ENCODE results near the gene NKX6-2.

NKX6-2 gene

GRCh38 chr10:132748135-132748534, 37.8 kb downstream of the NKX6-2 start:
- no peak overlapping the region for H2BK120ac ChIP-seq (ENCODE audit: low read depth, low read length)
- H3K36me3 ChIP-seq (ENCODE audit: control insufficient read depth in 1 of 2, insufficient read depth in 2 of 2, low read depth in 1 of 2, low read length in 2 of 2) = peaks cover 16 to 37% of the 10 kb centered on the region in 2 experiments
- H2BK15ac ChIP-seq (ENCODE audit: low read depth, poor library complexity, severe bottlenecking) = no peak overlapping the region
- no peak overlapping the region for H3K27ac ChIP-seq (ENCODE audit: low read length, poor library complexity, severe bottlenecking)
- H2AFZ ChIP-seq (ENCODE audit: low read depth, low read length) = no peak overlapping the region
- no peak overlapping the region for H3K9ac ChIP-seq (ENCODE audit: low read length)
- peaks cover 5% of the 10 kb centered on the region for H3K79me1 ChIP-seq (replicated peaks; ENCODE audit: low read length, poor library complexity, severe bottlenecking)
- no peak overlapping the region for H3K14ac ChIP-seq (ENCODE audit: low read length in 2 of 2)
- no peaks in the 10 kb centered on the region for H3K9me3 ChIP-seq (ENCODE audit: control insufficient read depth, low read length)
- no peak overlapping the region for H2BK12ac ChIP-seq (ENCODE audit: low read length in 2 of 2)
- no peak overlapping the region for H3K4ac ChIP-seq (ENCODE audit: low read depth in 1 of 2, low read length in 2 of 2)
- no peak overlapping the region for H2AK5ac ChIP-seq (ENCODE audit: low read length, severe bottlenecking)
- no peaks in the 10 kb centered on the region for H3K27me3 ChIP-seq (ENCODE audit: control insufficient read depth in 1 of 2, insufficient read depth in 1 of 2, low read length in 2 of 2)
- peaks cover 27% of the 10 kb centered on the region for H3K4me1 ChIP-seq (ENCODE audit: control insufficient read depth, insufficient read depth, low read depth, low read length)
- no peak overlapping the region for H3K4me2 ChIP-seq (ENCODE audit: low read length, poor library complexity, severe bottlenecking)
- 88% methylated on average over 10 of the region's 15 CpGs for WGBS
- no peak overlapping the region for H4K8ac ChIP-seq (ENCODE audit: low read length)
- no peak for DNase-seq
- no peak overlapping the region for H3K18ac ChIP-seq (ENCODE audit: low read depth in 1 of 2, low read length in 2 of 2)
- no peak overlapping the region for H4K91ac ChIP-seq (ENCODE audit: low read length)
- H3K23ac ChIP-seq (ENCODE audit: low read length in 2 of 2) = no peak overlapping the region
- H2BK5ac ChIP-seq (ENCODE audit: low read depth, low read length, poor library complexity, severe bottlenecking) = no peak overlapping the region
- H3K4me3 ChIP-seq (ENCODE audit: insufficient read depth in 1 of 2, low read depth in 1 of 2, low read length in 2 of 2) = no peak overlapping the region

- Histone ChIP-seq H2BK15ac (ENCODE audit: low read depth, poor library complexity, severe bottlenecking) (no peak overlapping the region), H3K4me3 (ENCODE audit: insufficient read depth in 1 of 2, low read depth in 1 of 2, low read length in 2 of 2) (no peak overlapping the region), H3K23ac (ENCODE audit: low read length in 2 of 2) (no peak overlapping the region), H2BK12ac (ENCODE audit: low read length in 2 of 2) (no peak overlapping the region), H3K4ac (ENCODE audit: low read depth in 1 of 2, low read length in 2 of 2) (no peak overlapping the region), H3K9ac (ENCODE audit: low read length) (no peak overlapping the region), H3K4me2 (ENCODE audit: low read length, poor library complexity, severe bottlenecking) (no peak overlapping the region), H3K14ac (ENCODE audit: low read length in 2 of 2) (no peak overlapping the region), H3K27me3 (ENCODE audit: control insufficient read depth in 1 of 2, insufficient read depth in 1 of 2, low read length in 2 of 2) (peaks cover 0 to 3% of the 10 kb centered on the region in 2 experiments), H2BK5ac (ENCODE audit: low read depth, low read length, poor library complexity, severe bottlenecking) (no peak overlapping the region), H4K8ac (ENCODE audit: low read length) (no peak overlapping the region), H3K4me1 (ENCODE audit: control insufficient read depth, insufficient read depth, low read depth, low read length) (peaks cover 33% of the 10 kb centered on the region), H2AK5ac (ENCODE audit: low read length, severe bottlenecking) (no peak overlapping the region), H3K18ac (ENCODE audit: low read depth in 1 of 2, low read length in 2 of 2) (no peak overlapping the region), H3K36me3 (ENCODE audit: control insufficient read depth in 1 of 2, insufficient read depth in 2 of 2, low read depth in 1 of 2, low read length in 2 of 2) (peaks cover 16 to 37% of the 10 kb centered on the region in 2 experiments), H2AFZ (ENCODE audit: low read depth, low read length) (no peak overlapping the region), H4K91ac (ENCODE audit: low read length) (no peak overlapping the region), H3K9me3 (ENCODE audit: control insufficient read depth, low read length) (no peaks in the 10 kb centered on the region), H2BK120ac (ENCODE audit: low read depth, low read length) (no peak overlapping the region), H3K79me1 (replicated peaks; ENCODE audit: low read length, poor library complexity, severe bottlenecking) (peaks cover 5% of the 10 kb centered on the region), H3K27ac (ENCODE audit: low read length, poor library complexity, severe bottlenecking) (no peak overlapping the region)
- DNase-seq = no peak
- 75% methylated on average over 29 of the region's 29 CpGs for WGBS
Measured at GRCh38 chr10:132746801-132747625, 38.9 kb downstream of the NKX6-2 start.

GRCh38 chr10:132746386-132746785, 39.6 kb downstream of the NKX6-2 start:
- Histone ChIP-seq H3K4me3 (ENCODE audit: insufficient read depth in 1 of 2, low read depth in 1 of 2, low read length in 2 of 2) (no peak overlapping the region), H2BK5ac (ENCODE audit: low read depth, low read length, poor library complexity, severe bottlenecking) (no peak overlapping the region), H2AK5ac (ENCODE audit: low read length, severe bottlenecking) (no peak overlapping the region), H3K36me3 (ENCODE audit: control insufficient read depth in 1 of 2, insufficient read depth in 2 of 2, low read depth in 1 of 2, low read length in 2 of 2) (peaks cover 16 to 42% of the 10 kb centered on the region in 2 experiments), H2AFZ (ENCODE audit: low read depth, low read length) (no peak overlapping the region), H3K79me1 (replicated peaks; ENCODE audit: low read length, poor library complexity, severe bottlenecking) (peaks cover 7% of the 10 kb centered on the region), H2BK15ac (ENCODE audit: low read depth, poor library complexity, severe bottlenecking) (no peak overlapping the region), H3K4me2 (ENCODE audit: low read length, poor library complexity, severe bottlenecking) (no peak overlapping the region), H3K18ac (ENCODE audit: low read depth in 1 of 2, low read length in 2 of 2) (no peak overlapping the region), H3K27me3 (ENCODE audit: control insufficient read depth in 1 of 2, insufficient read depth in 1 of 2, low read length in 2 of 2) (peaks cover 0 to 4% of the 10 kb centered on the region in 2 experiments), H2BK120ac (ENCODE audit: low read depth, low read length) (no peak overlapping the region), H3K9ac (ENCODE audit: low read length) (no peak overlapping the region), H3K14ac (ENCODE audit: low read length in 2 of 2) (no peak overlapping the region), H4K8ac (ENCODE audit: low read length) (no peak overlapping the region), H3K4ac (ENCODE audit: low read depth in 1 of 2, low read length in 2 of 2) (no peak overlapping the region), H3K4me1 (ENCODE audit: control insufficient read depth, insufficient read depth, low read depth, low read length) (peaks cover 34% of the 10 kb centered on the region), H3K27ac (ENCODE audit: low read length, poor library complexity, severe bottlenecking) (no peak overlapping the region), H3K23ac (ENCODE audit: low read length in 2 of 2) (no peak overlapping the region), H2BK12ac (ENCODE audit: low read length in 2 of 2) (no peak overlapping the region), H3K9me3 (ENCODE audit: control insufficient read depth, low read length) (no peaks in the 10 kb centered on the region), H4K91ac (ENCODE audit: low read length) (no peak overlapping the region)
- 92% methylated on average over 12 of the region's 14 CpGs for WGBS
- DNase-seq = no peak

- Histone ChIP-seq H2AK5ac (ENCODE audit: low read length, severe bottlenecking) (no peak overlapping the region), H4K8ac (ENCODE audit: low read length) (no peak overlapping the region), H3K4me3 (ENCODE audit: insufficient read depth in 1 of 2, low read depth in 1 of 2, low read length in 2 of 2) (no peak overlapping the region), H3K18ac (ENCODE audit: low read depth in 1 of 2, low read length in 2 of 2) (no peak overlapping the region), H3K4me1 (ENCODE audit: control insufficient read depth, insufficient read depth, low read depth, low read length) (peaks cover 34% of the 10 kb centered on the region), H2BK5ac (ENCODE audit: low read depth, low read length, poor library complexity, severe bottlenecking) (no peak overlapping the region), H3K9ac (ENCODE audit: low read length) (no peak overlapping the region), H2BK120ac (ENCODE audit: low read depth, low read length) (no peak overlapping the region), H3K14ac (ENCODE audit: low read length in 2 of 2) (no peak overlapping the region), H3K4me2 (ENCODE audit: low read length, poor library complexity, severe bottlenecking) (no peak overlapping the region), H2BK12ac (ENCODE audit: low read length in 2 of 2) (no peak overlapping the region), H3K23ac (ENCODE audit: low read length in 2 of 2) (no peak overlapping the region), H4K91ac (ENCODE audit: low read length) (no peak overlapping the region), H3K4ac (ENCODE audit: low read depth in 1 of 2, low read length in 2 of 2) (no peak overlapping the region), H3K27ac (ENCODE audit: low read length, poor library complexity, severe bottlenecking) (no peak overlapping the region), H3K79me1 (replicated peaks; ENCODE audit: low read length, poor library complexity, severe bottlenecking) (peaks cover 7% of the 10 kb centered on the region), H3K9me3 (ENCODE audit: control insufficient read depth, low read length) (no peaks in the 10 kb centered on the region), H2AFZ (ENCODE audit: low read depth, low read length) (no peak overlapping the region), H3K27me3 (ENCODE audit: control insufficient read depth in 1 of 2, insufficient read depth in 1 of 2, low read length in 2 of 2) (peaks cover 0 to 4% of the 10 kb centered on the region in 2 experiments), H2BK15ac (ENCODE audit: low read depth, poor library complexity, severe bottlenecking) (no peak overlapping the region), H3K36me3 (ENCODE audit: control insufficient read depth in 1 of 2, insufficient read depth in 2 of 2, low read depth in 1 of 2, low read length in 2 of 2) (peaks cover 15 to 41% of the 10 kb centered on the region in 2 experiments)
- DNase-seq = no peak
- WGBS = 98% methylated on average over 13 of the region's 13 CpGs
Measured at GRCh38 chr10:132745971-132746370, 40.0 kb downstream of the NKX6-2 start.

Data from mesenchymal stem cell (in vitro differentiated cells and primary cell).